Suprapubic skin (tissue), 4 donors: ENCODE data around the gene MAGT1. TPM values are rescaled to one million over a fixed set of nuclear protein-coding genes. Genes with fewer than 3 reads are reported as not detected.

Experiments
- DNase-seq, 2 donors: peaks; one replicate each; pipeline ENCODE4 v3.0.0-alpha.2; 2019; ENCODE audit warnings: low spot score in 2 of 2
- H3K27ac ChIP-seq: fragments of 200-600 bp; sonication (generic); one replicate; pipeline ENCODE4 v1.5.1; 2019
- H3K27me3 ChIP-seq: fragments of 200-600 bp; sonication (generic); one replicate; pipeline ENCODE4 v1.5.1; 2019
- H3K36me3 ChIP-seq: fragments of 200-600 bp; sonication (generic); one replicate; pipeline ENCODE4 v1.5.1; 2019
- H3K4me1 ChIP-seq: fragments of 200-600 bp; sonication (generic); one replicate; pipeline ENCODE4 v1.5.1; 2019
- H3K4me3 ChIP-seq: fragments of 200-600 bp; sonication (generic); one replicate; pipeline ENCODE4 v1.5.1; 2019; ENCODE audit warnings: mild to moderate bottlenecking
- H3K9me3 ChIP-seq: fragments of 200-600 bp; sonication (generic); one replicate; pipeline ENCODE4 v1.5.1; 2019
- CTCF ChIP-seq, 2 donors: fragments of 200-600 bp in 1 of 2; fragments of 450-650 bp in 1 of 2; sonication (generic) in 1 of 2; IDR thresholded peaks; one replicate each; pipeline ENCODE4 v1.5.1; 2016 to 2019; ENCODE audit warnings: antibody characterized with exemption in 2 of 2, mild to moderate bottlenecking in 1 of 2, moderate library complexity in 1 of 2
- EP300 ChIP-seq: sonication (generic); formaldehyde crosslinking; IDR thresholded peaks from one replicate; pipeline ENCODE4 v1.6.1; 2017; ENCODE audit warnings: antibody characterized with exemption
- POLR2A ChIP-seq, 2 donors: fragments of 450-650 bp; IDR thresholded peaks; one replicate each; pipeline ENCODE4 v1.6.1; 2017; ENCODE audit warnings: antibody characterized with exemption in 2 of 2, mild to moderate bottlenecking in 2 of 2, moderate library complexity in 2 of 2
- POLR2AphosphoS5 ChIP-seq, 3 donors: sonication (generic); formaldehyde crosslinking; IDR thresholded peaks; one replicate each; pipeline ENCODE4 v1.6.1; 2017; ENCODE audit warnings: antibody characterized with exemption in 3 of 3
- WGBS: methylation state at CpG from one replicate; pipeline ENCODE4 v1.1.5; 2018; 5-methylcytosine and 5-hydroxymethylcytosine counted together
- total RNA-seq, 4 donors: library from RNA; depleted of rRNA; stranded (reverse); fragments of >200 nt; gene quantifications; one replicate each; pipeline ENCODE4 v1.1.0, GENCODE V29; 2016

The MAGT1 gene
- total RNA-seq, 4 donors from 2014 or later = 30.8 to 45.5 (median 38.5) TPM

GRCh38 chrX:77788050-77788449 lies 107.2 kb downstream of the MAGT1 start:
- H3K4me3 ChIP-seq = peak overlapping the region; percentile 22
- H3K27me3 ChIP-seq = no peaks in the 10 kb centered on the region
- no peaks in the 10 kb centered on the region for H3K36me3 ChIP-seq
- H3K27ac ChIP-seq = no peak overlapping the region
- no peak for TF ChIP-seq POLR2AphosphoS5 (IDR thresholded peaks at IDR 0.05)
- H3K9me3 ChIP-seq = no peaks in the 10 kb centered on the region
- H3K4me1 ChIP-seq = no peaks in the 10 kb centered on the region
- no peak for DNase-seq
- 58% methylated on average over 2 of the region's 2 CpGs for WGBS

DNA sequence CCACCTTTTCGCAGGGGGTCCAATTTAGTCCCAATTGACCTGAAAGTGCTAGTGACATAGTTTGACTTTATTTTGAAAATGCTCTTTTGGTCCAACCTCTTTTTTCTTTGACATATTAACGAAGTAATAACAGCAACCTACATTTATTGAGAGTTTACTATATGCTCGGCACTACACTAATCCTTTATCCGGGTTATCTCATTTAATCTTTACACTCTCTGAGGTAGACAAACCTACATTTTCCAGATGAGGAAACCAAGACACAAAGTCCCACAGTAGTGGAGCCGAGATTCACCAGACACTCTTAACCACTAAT lies 108.9 kb downstream of the MAGT1 start:
- 46% methylated on average over 5 of the region's 5 CpGs for WGBS

GRCh38 chrX:77785486-77786364 lies 109.5 kb downstream of the MAGT1 start, which contains the start of gene ATRX:
Gene ATRX, minus strand, starts transcription at chrX:77786216. Its CDS starts 215 bp downstream, at chrX:77786001.
- no peaks in the 10 kb centered on the region for H3K27me3 ChIP-seq
- H3K36me3 ChIP-seq = no peaks in the 10 kb centered on the region
- peak; percentile 77 to 84 for DNase-seq
- peak in 1 of 2 donors; percentile 64 for TF ChIP-seq POLR2A (IDR thresholded peaks at IDR 0.05)
- peak in 1 of 3 donors; percentile 49 for TF ChIP-seq POLR2AphosphoS5 (IDR thresholded peaks at IDR 0.05)
- no peak for TF ChIP-seq EP300
- no peak for TF ChIP-seq CTCF (IDR thresholded peaks at IDR 0.05)
- no peaks in the 10 kb centered on the region for H3K9me3 ChIP-seq
- H3K27ac ChIP-seq = peak within 1 kb of the TSS; percentile 91
- 31% methylated on average over 43 of the region's 61 CpGs for WGBS
- H3K4me1 ChIP-seq = no peaks in the 10 kb centered on the region
- peak within 1 kb of the TSS; percentile 61 for H3K4me3 ChIP-seq

More for the DNA sequence above, 108.9 kb downstream of the MAGT1 start:
- Histone ChIP-seq H3K27ac (peak overlapping the region; percentile 91), H3K27me3 (no peaks in the 10 kb centered on the region), H3K4me3 (peak overlapping the region; percentile 61), H3K9me3 (no peaks in the 10 kb centered on the region), H3K4me1 (no peaks in the 10 kb centered on the region), H3K36me3 (no peaks in the 10 kb centered on the region)
- TF ChIP-seq POLR2AphosphoS5 (IDR thresholded peaks at IDR 0.05) (no peak), EP300 (no peak), CTCF (IDR thresholded peaks at IDR 0.05) (no peak), POLR2A (IDR thresholded peaks at IDR 0.05) (no peak)
- no peak for DNase-seq

- WGBS = 76% methylated on average over 3 of the region's 3 CpGs
- no peaks in the 10 kb centered on the region for H3K36me3 ChIP-seq
- no peak overlapping the region for H3K4me3 ChIP-seq
- no peak for DNase-seq
- no peak overlapping the region for H3K27ac ChIP-seq
- TF ChIP-seq POLR2AphosphoS5 (IDR thresholded peaks at IDR 0.05) (no peak), POLR2A (IDR thresholded peaks at IDR 0.05) (no peak)
- peaks cover 5% of the 10 kb centered on the region for H3K4me1 ChIP-seq
- no peaks in the 10 kb centered on the region for H3K27me3 ChIP-seq
- no peaks in the 10 kb centered on the region for H3K9me3 ChIP-seq
Observed at GRCh38 chrX:77779695-77780094, 115.5 kb downstream of the MAGT1 start.

GRCh38 chrX:77776659-77777058 lies 118.6 kb downstream of the MAGT1 start:
- H3K27ac ChIP-seq = no peak overlapping the region
- H3K4me3 ChIP-seq = no peak overlapping the region
- WGBS = 44% methylated on average over 2 of the region's 2 CpGs
- H3K9me3 ChIP-seq = no peaks in the 10 kb centered on the region
- no peaks in the 10 kb centered on the region for H3K27me3 ChIP-seq
- no peak for DNase-seq
- H3K4me1 ChIP-seq = peaks cover 5% of the 10 kb centered on the region
- TF ChIP-seq CTCF (IDR thresholded peaks at IDR 0.05) = no peak
- TF ChIP-seq EP300 = no peak
- H3K36me3 ChIP-seq = no peaks in the 10 kb centered on the region

Other genes with a start within 250 kb of the MAGT1 start
- 100 to 1,000 TPM in 1 of 4 donors, 10 to 100 TPM in 3; 84.4 to 259 (median 90.7) TPM for gene ATRX, start 109.2 kb downstream of the MAGT1 start, total RNA-seq
- gene COX7B, start 4.0 kb upstream of the MAGT1 start, total RNA-seq = 100 to 1,000 TPM; 215 to 403 (median 330) TPM
- 10 to 100 TPM; 19.9 to 33.2 (median 26.8) TPM for gene ATP7A, start 15.3 kb upstream of the MAGT1 start, total RNA-seq
- not detected for gene PGAM4, start 74.2 kb upstream of the MAGT1 start, total RNA-seq
- gene PGK1, start 208.8 kb upstream of the MAGT1 start, total RNA-seq = 100 to 1,000 TPM; 147 to 193 (median 170) TPM
- gene TAF9B, start 244.2 kb upstream of the MAGT1 start, total RNA-seq = 10 to 100 TPM in 2 of 4 donors, 1 to 10 TPM in 2; 8.9 to 14.2 (median 10.7) TPM